Measurements from ENCODE around the gene FARS2. TPM values are rescaled to one million over a fixed set of nuclear protein-coding genes. Genes with fewer than 3 reads are reported as not detected.
"Not testable (repeated sequence)": the region's sequence is repeated elsewhere in the genome, so short reads cannot be mapped to it uniquely, and the experiment has no call there.

FARS2 gene
- total RNA-seq, 1 donor from 2014 or later: 25.4 TPM

- no peak for DNase-seq
Observed at GRCh38 chr6:5767471-5767870, 506.2 kb downstream of the FARS2 start.

GRCh38 chr6:5771211-5771610 is 509.9 kb downstream of the FARS2 start:
- no peak for DNase-seq

- no peak for DNase-seq
Observed at GRCh38 chr6:5771759-5772390, 510.6 kb downstream of the FARS2 start.

- no peak for DNase-seq
Observed at GRCh38 chr6:5772408-5773120, 511.3 kb downstream of the FARS2 start.

- no peak for DNase-seq
Observed at GRCh38 chr6:5776104-5776503, 514.8 kb downstream of the FARS2 start.

GRCh38 chr6:5776706-5777390 is 515.5 kb downstream of the FARS2 start:
- DNase-seq: no peak

GRCh38 chr6:5778317-5778857 is 517.1 kb downstream of the FARS2 start:
- no peak for DNase-seq

GRCh38 chr6:5778906-5779305 is 517.6 kb downstream of the FARS2 start:
- DNase-seq: no peak

- DNase-seq: no peak
Observed at GRCh38 chr6:5781019-5781418, 519.7 kb downstream of the FARS2 start.

- DNase-seq: no peak
Observed at GRCh38 chr6:5781966-5782556, 520.7 kb downstream of the FARS2 start.

- no peak for DNase-seq
Observed at GRCh38 chr6:5782783-5783547, 521.7 kb downstream of the FARS2 start.

GRCh38 chr6:5783584-5784089 is 522.3 kb downstream of the FARS2 start:
- no peak for DNase-seq

- no peak for DNase-seq
Observed at GRCh38 chr6:5785249-5785648, 523.9 kb downstream of the FARS2 start.

GRCh38 chr6:5786321-5786968 is 525.1 kb downstream of the FARS2 start:
- DNase-seq: no peak

- DNase-seq: no peak
Observed at GRCh38 chr6:5786969-5787720, 525.8 kb downstream of the FARS2 start.

GRCh38 chr6:5789426-5789825 is 528.1 kb downstream of the FARS2 start:
- not testable (repeated sequence) for DNase-seq

GRCh38 chr6:5796555-5796954 is 535.2 kb downstream of the FARS2 start:
- DNase-seq: not testable (repeated sequence)

GRCh38 chr6:5806406-5806805 is 545.1 kb downstream of the FARS2 start:
- not testable (repeated sequence) for DNase-seq

GRCh38 chr6:5809450-5809849 is 548.1 kb downstream of the FARS2 start:
- no peak for DNase-seq

- DNase-seq: no peak
Observed at GRCh38 chr6:5811997-5812396, 550.7 kb downstream of the FARS2 start.
